Fibroblast of mammary gland (primary cell): ENCODE results near the gene STRIP1.

Source experiments
- DNase-seq: peaks from one replicate; pipeline ENCODE4 v3.0.0-alpha.2; 2010; ENCODE audit warnings: low read depth
- H3K4me3 ChIP-seq: 2 replicates; pipeline ENCODE4 v1.5.1; 2011; ENCODE audit warnings: low read depth, mild to moderate bottlenecking, low read length, moderate library complexity; ENCODE audit not compliant: control insufficient read depth
- CTCF ChIP-seq: conservative IDR thresholded peaks from 2 replicates; pipeline ENCODE4 v1.5.1; 2011; ENCODE audit warnings: low read depth, low read length, inconsistent platforms; ENCODE audit not compliant: control insufficient read depth, insufficient read depth

STRIP1 gene

GRCh38 chr1:110067893-110068645, 33.6 kb downstream of the STRIP1 start:
- no peak for TF ChIP-seq CTCF
- no peak overlapping the region for H3K4me3 ChIP-seq
- DNase-seq, result no peak

DNA sequence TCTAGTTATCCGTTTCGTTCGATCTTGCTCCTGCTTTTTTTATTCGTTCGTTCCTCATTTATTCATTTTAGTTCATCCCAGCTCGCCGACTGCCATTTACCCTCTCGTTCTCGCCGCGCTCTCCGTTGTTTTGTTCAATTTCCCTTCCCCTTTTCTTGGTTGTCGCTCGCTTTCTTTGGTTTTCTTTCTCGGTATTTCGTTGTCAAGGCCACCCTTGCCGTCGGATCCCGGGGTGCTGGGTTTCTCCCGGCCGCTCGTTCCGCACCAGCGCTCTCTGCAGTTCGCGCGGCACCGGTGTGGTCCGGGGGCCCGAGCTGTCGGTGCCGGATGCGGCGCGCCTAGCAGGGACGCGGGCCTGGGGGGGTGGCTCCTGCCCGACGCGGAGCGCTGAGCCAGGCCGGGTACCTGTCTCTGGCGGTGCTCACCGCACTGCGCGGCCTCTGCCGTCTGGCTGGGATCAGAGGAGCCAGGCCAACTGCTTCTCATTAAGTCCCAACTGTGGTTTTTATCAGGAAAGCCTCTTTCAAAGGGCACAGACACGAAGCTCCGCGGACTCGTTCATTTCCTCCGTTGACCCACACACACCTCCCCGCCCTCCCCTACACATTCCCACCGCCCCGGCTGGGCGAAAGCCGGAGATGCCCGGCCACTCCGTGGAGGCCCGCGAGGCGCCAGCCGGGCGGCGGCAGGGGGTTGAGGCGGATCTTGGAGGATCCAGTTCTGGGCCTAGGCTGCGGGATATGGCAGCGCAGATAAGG, 34.4 kb downstream of the STRIP1 start:
- no peak for TF ChIP-seq CTCF
- DNase-seq, result no peak
- no peak overlapping the region for H3K4me3 ChIP-seq

- no peak overlapping the region for H3K4me3 ChIP-seq
- TF ChIP-seq CTCF, result no peak
- DNase-seq, result no peak
Measured at GRCh38 chr1:110069404-110070281, 35.2 kb downstream of the STRIP1 start.

DNA sequence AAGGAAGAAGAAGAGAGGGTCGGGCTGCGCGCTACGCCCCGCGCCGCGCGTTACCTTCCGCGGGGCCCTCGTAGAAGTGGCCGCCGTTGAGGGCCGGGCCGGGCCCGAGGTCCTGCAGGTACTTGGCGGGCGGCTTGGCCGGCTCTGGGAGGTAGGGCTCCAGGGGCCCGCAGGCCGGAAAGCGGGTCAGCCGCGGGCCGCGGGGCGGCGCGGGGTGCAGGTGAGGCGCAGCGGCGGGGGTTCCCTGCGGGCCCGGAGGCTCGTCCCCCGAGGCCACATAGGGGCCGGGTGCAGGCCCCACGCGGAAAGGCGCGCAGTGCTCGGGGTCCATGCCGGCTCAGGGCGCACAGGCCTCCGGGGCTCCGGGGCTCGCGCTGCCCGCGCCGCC, 35.9 kb downstream of the STRIP1 start:
- no peak for DNase-seq
- no peak overlapping the region for H3K4me3 ChIP-seq
- no peak for TF ChIP-seq CTCF

- H3K4me3 ChIP-seq, result no peak within 1 kb of the TSS
- no peak for TF ChIP-seq CTCF
- no peak for DNase-seq
Measured at GRCh38 chr1:110070671-110071242, 36.3 kb downstream of the STRIP1 start, which contains the start of gene ALX3. Gene ALX3 (minus strand): TSS chr1:110070672. CDS start chr1:110070612, 60 bp downstream.

DNA sequence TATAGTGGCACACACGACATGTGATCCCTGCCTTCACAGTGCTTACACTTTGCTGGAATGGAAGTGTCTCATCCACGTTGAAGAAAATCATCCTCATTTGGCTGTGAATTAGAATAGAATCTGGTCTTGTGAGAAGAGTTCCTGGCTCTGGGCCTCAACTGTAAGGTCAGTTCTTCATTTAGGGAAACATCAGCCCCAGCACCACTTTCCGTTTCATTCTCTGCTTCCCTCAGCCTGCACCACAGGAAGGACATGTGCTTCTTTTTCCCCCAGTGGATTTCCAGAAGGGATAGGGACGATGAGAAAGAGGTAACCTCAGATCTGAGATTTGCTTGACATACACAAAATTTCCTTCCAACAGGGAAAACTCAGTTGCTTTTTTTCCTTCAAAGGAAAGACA, 39.7 kb downstream of the STRIP1 start:
- no peak overlapping the region for H3K4me3 ChIP-seq
- DNase-seq, result no peak
- TF ChIP-seq CTCF, result no peak
